Trophoblast cell (in vitro differentiated cells and primary cell): Measurements from ENCODE around the gene MIER3.

Experiments used
- DNase-seq, 2 donors: peaks; one replicate each; pipeline ENCODE4 v3.0.0-alpha.2; 2016
- H2AFZ ChIP-seq: 2 replicates; pipeline ENCODE4 v1.6.1; 2013; ENCODE audit warnings: low read length, moderate library complexity, mild to moderate bottlenecking; ENCODE audit not compliant: insufficient read depth, poor library complexity
- H2AK5ac ChIP-seq: 2 replicates; pipeline ENCODE4 v1.6.1; 2013; ENCODE audit warnings: mild to moderate bottlenecking, low read length
- H2BK120ac ChIP-seq: 2 replicates; pipeline ENCODE4 v1.6.1; 2013; ENCODE audit warnings: low read length, mild to moderate bottlenecking, moderate library complexity; ENCODE audit not compliant: insufficient read depth, poor library complexity
- H2BK12ac ChIP-seq: 2 replicates; pipeline ENCODE4 v1.6.1; 2013; ENCODE audit warnings: mild to moderate bottlenecking, low read length, moderate library complexity
- H2BK5ac ChIP-seq: 2 replicates; pipeline ENCODE4 v1.6.1; 2013; ENCODE audit warnings: low read length, low read depth, moderate library complexity, mild to moderate bottlenecking; ENCODE audit not compliant: poor library complexity
- H3K14ac ChIP-seq: 2 replicates; pipeline ENCODE4 v1.6.1; 2013; ENCODE audit warnings: mild to moderate bottlenecking, low read length
- H3K18ac ChIP-seq: 2 replicates; pipeline ENCODE4 v1.6.1; 2013; ENCODE audit warnings: mild to moderate bottlenecking, low read length
- H3K23ac ChIP-seq: 2 replicates; pipeline ENCODE4 v1.6.1; 2013; ENCODE audit warnings: low read length
- H3K27ac ChIP-seq: 2 replicates; pipeline ENCODE4 v1.5.1; 2013; ENCODE audit warnings: low read depth, mild to moderate bottlenecking, inconsistent platforms, low read length, moderate library complexity
- H3K27me3 ChIP-seq: 2 replicates; pipeline ENCODE4 v1.6.1; 2013; ENCODE audit warnings: inconsistent platforms, mild to moderate bottlenecking, low read length, moderate library complexity; ENCODE audit not compliant: insufficient read depth
- H3K36me3 ChIP-seq, 2 experiments: 1 replicate in 1 of 2; 2 replicates in 1 of 2; pipeline ENCODE4 v1.6.1; 2013; ENCODE audit warnings: low read length in 2 of 2, mild to moderate bottlenecking in 2 of 2, moderate library complexity in 1 of 2; ENCODE audit not compliant: insufficient read depth in 2 of 2, control insufficient read depth in 1 of 2
- H3K4ac ChIP-seq: 2 replicates; pipeline ENCODE4 v1.6.1; 2013; ENCODE audit warnings: low read depth, mild to moderate bottlenecking, low read length, moderate library complexity
- H3K4me1 ChIP-seq, 2 experiments: 1 replicate in 1 of 2; 2 replicates in 1 of 2; pipeline ENCODE4 v1.6.1; 2013; ENCODE audit warnings: low read length in 2 of 2, mild to moderate bottlenecking in 2 of 2, moderate library complexity in 1 of 2; ENCODE audit not compliant: insufficient read depth in 2 of 2, control insufficient read depth in 1 of 2
- H3K4me2 ChIP-seq: 2 replicates; pipeline ENCODE4 v1.6.1; 2013; ENCODE audit warnings: inconsistent platforms, mild to moderate bottlenecking, low read length, moderate library complexity
- H3K4me3 ChIP-seq: 2 replicates; pipeline ENCODE4 v1.5.1; 2013; ENCODE audit warnings: mild to moderate bottlenecking, low read depth, low read length, inconsistent platforms
- H3K79me1 ChIP-seq: one replicate; pipeline ENCODE4 v1.6.1; 2013; ENCODE audit warnings: low read length
- H3K79me2 ChIP-seq: 2 replicates; pipeline ENCODE4 v1.6.1; 2013; ENCODE audit warnings: low read length, mild to moderate bottlenecking; ENCODE audit not compliant: control insufficient read depth, insufficient read depth, poor library complexity
- H3K9ac ChIP-seq: 2 replicates; pipeline ENCODE4 v1.6.1; 2013; ENCODE audit warnings: mild to moderate bottlenecking, low read length
- H3K9me3 ChIP-seq: 2 replicates; pipeline ENCODE4 v1.6.1; 2013; ENCODE audit warnings: low read depth, mild to moderate bottlenecking, control low read depth, inconsistent platforms, low read length; ENCODE audit not compliant: insufficient read depth
- H4K12ac ChIP-seq: 2 replicates; pipeline ENCODE4 v1.6.1; 2013; ENCODE audit warnings: low read depth, mild to moderate bottlenecking, low read length, moderate library complexity
- H4K8ac ChIP-seq: 2 replicates; pipeline ENCODE4 v1.6.1; 2013; ENCODE audit warnings: low read depth, mild to moderate bottlenecking, low read length, moderate library complexity
- H4K91ac ChIP-seq: one replicate; pipeline ENCODE4 v1.6.1; 2013; ENCODE audit warnings: low read depth, mild to moderate bottlenecking, low read length, moderate library complexity
- WGBS: extraction: QIAGEN DNeasy Blood & Tissue Kit; methylation state at CpG from one replicate; pipeline ENCODE4 v1.1.7; 2013; ENCODE audit warnings: missing lambda C conversion rate; ENCODE audit not compliant: insufficient read length, insufficient coverage; ENCODE audit errors: extremely low coverage; 5-methylcytosine and 5-hydroxymethylcytosine counted together

Gene MIER3

DNA sequence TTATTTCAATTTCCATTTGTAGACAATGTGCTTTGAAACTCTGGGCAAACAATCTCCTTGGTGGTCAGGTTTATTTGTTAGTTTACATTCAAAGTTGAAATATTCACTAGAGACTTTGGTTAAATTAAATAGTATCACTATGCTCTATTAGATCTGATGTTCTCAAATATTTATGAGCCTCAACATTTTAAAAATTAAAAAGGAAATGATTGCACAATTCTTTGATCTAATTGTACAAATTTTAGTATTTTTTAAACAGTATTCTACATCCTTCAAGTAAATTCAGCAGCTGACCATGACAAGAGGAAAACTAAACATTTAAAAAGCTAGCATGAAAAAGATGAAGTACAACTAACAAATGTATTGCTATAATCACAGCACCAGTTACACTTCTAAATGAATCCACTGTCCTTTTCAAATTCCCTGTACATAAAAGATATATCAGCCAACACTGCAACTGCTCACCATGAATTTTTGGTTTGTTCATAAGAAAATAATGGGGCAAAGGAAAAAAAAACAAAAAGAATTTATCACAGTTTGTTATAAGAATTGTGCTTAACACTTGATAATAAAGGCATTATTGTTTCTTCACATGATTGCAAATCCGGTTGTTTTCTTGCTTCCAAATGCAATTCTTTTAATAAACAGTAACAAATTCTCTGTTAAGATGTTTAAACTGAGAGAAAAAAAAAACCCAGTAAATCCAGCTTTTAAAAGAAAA is 31.8 kb downstream of the MIER3 start:
- Histone ChIP-seq H3K4me1 (no peaks in the 10 kb centered on the region), H3K4ac (no peak overlapping the region), H2BK12ac (no peak overlapping the region), H3K9me3 (peaks cover 2% of the 10 kb centered on the region), H3K27me3 (no peaks in the 10 kb centered on the region), H3K23ac (no peak overlapping the region), H4K8ac (no peak overlapping the region), H3K79me2 (no peaks in the 10 kb centered on the region), H3K18ac (no peak overlapping the region), H3K4me3 (no peak overlapping the region), H3K14ac (no peak overlapping the region), H3K27ac (no peak overlapping the region), H3K79me1 (no peaks in the 10 kb centered on the region), H3K4me2 (no peak overlapping the region), H3K9ac (no peak overlapping the region), H2AK5ac (no peak overlapping the region), H3K36me3 (peaks cover 6 to 21% of the 10 kb centered on the region in 2 experiments), H4K91ac (no peak overlapping the region), H2BK5ac (no peak overlapping the region), H4K12ac (no peak overlapping the region), H2AFZ (no peak overlapping the region), H2BK120ac (no peak overlapping the region)
- WGBS: no CpG with 5 or more reads among the region's 1 CpG
- no peak for DNase-seq

DNA sequence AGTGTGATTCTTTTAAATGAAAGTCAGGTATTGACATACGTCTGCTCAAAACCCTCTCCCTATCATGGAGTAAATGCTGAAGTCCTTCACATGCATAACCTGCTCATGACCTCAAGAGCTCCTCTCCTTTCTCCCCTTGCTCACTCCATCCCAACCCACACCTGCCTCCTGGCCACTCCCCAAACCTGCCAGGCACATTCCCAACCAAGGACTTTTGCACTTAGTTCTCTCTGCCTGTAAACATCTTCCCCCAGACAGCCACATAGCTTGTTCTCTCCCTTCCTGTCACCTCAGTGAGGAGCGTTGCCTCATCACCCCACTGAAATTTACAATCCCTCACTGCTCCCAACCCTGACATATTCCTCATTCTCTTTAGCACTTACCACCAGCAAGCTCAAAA is 33.9 kb downstream of the MIER3 start:
- Histone ChIP-seq H3K4me1 (no peaks in the 10 kb centered on the region), H2AFZ (no peak overlapping the region), H3K79me2 (no peaks in the 10 kb centered on the region), H4K12ac (no peak overlapping the region), H3K36me3 (peaks cover 3 to 14% of the 10 kb centered on the region in 2 experiments), H3K79me1 (no peaks in the 10 kb centered on the region), H3K9ac (no peak overlapping the region), H3K14ac (no peak overlapping the region), H3K18ac (no peak overlapping the region), H3K4me2 (no peak overlapping the region), H3K4ac (no peak overlapping the region), H2BK5ac (no peak overlapping the region), H3K27me3 (no peaks in the 10 kb centered on the region), H3K23ac (no peak overlapping the region), H4K91ac (no peak overlapping the region), H3K4me3 (no peak overlapping the region), H2AK5ac (no peak overlapping the region), H2BK120ac (no peak overlapping the region), H3K27ac (no peak overlapping the region), H4K8ac (no peak overlapping the region), H2BK12ac (no peak overlapping the region), H3K9me3 (peaks cover 2% of the 10 kb centered on the region)
- no CpG with 5 or more reads among the region's 2 CpGs for WGBS
- no peak for DNase-seq

DNA sequence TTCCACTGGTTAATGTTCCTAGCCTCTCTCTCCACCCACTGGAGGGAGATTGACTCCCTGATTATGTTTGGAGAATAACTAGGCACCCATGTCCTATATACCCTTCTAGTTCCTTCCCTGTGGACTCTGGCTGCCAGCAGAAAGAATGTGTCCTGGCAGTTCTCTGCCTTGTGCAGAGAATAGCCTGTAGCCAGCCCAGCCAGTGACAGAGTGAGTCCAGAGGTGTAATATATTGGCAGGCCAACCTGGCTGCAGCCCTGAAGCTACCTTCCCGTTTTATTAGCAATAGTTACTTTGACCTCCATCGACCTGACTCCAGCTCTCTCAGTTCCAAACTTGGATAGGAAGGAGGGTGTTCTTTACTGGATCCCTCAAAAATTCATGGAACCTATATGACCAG is 34.4 kb downstream of the MIER3 start:
- H4K8ac ChIP-seq: no peak overlapping the region
- H2BK5ac ChIP-seq: no peak overlapping the region
- H3K36me3 ChIP-seq: peaks cover 0 to 9% of the 10 kb centered on the region in 2 experiments
- H3K79me1 ChIP-seq: no peaks in the 10 kb centered on the region
- H3K79me2 ChIP-seq: no peaks in the 10 kb centered on the region
- no peak overlapping the region for H3K23ac ChIP-seq
- H3K4me3 ChIP-seq: no peak overlapping the region
- H3K9ac ChIP-seq: no peak overlapping the region
- no peak overlapping the region for H2AFZ ChIP-seq
- WGBS: no CpG with 5 or more reads among the region's 2 CpGs
- H2AK5ac ChIP-seq: no peak overlapping the region
- no peak overlapping the region for H2BK120ac ChIP-seq
- no peak overlapping the region for H4K12ac ChIP-seq
- H3K27me3 ChIP-seq: no peaks in the 10 kb centered on the region
- H3K27ac ChIP-seq: no peak overlapping the region
- no peak for DNase-seq
- H3K4me1 ChIP-seq: no peaks in the 10 kb centered on the region
- H4K91ac ChIP-seq: no peak overlapping the region
- no peak overlapping the region for H3K18ac ChIP-seq
- no peak overlapping the region for H3K14ac ChIP-seq
- no peak overlapping the region for H2BK12ac ChIP-seq
- H3K4me2 ChIP-seq: no peak overlapping the region
- no peak overlapping the region for H3K4ac ChIP-seq
- no peaks in the 10 kb centered on the region for H3K9me3 ChIP-seq

DNA sequence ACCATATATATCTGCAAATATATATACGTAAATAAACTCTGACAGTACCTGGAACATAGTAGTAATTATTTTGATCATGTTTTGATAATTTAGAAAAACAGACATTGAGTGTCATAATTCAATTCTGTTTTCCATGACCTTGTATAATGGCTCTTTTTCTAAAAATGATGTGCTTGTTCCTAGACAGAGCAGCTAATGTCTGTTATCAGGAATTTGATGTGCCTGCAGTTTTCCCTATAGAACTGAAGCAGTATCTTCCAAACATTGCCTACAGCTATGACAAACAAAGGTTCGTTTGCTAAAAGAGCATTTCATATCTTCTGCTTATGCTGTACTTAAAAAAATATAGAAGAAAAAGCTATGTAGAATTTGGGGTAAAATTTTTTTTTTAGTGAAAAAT is 37.2 kb downstream of the MIER3 start:
- Histone ChIP-seq H3K18ac (no peak overlapping the region), H4K8ac (no peak overlapping the region), H2AK5ac (no peak overlapping the region), H3K4me1 (peaks cover 0 to 3% of the 10 kb centered on the region in 2 experiments), H3K14ac (no peak overlapping the region), H3K36me3 (peaks cover 0 to 6% of the 10 kb centered on the region in 2 experiments), H4K91ac (no peak overlapping the region), H3K4ac (no peak overlapping the region), H3K79me1 (peaks cover 4% of the 10 kb centered on the region), H2BK120ac (no peak overlapping the region), H2BK5ac (no peak overlapping the region), H3K27me3 (no peaks in the 10 kb centered on the region), H3K27ac (no peak overlapping the region), H4K12ac (no peak overlapping the region), H3K79me2 (no peaks in the 10 kb centered on the region), H3K4me3 (no peak overlapping the region), H2BK12ac (no peak overlapping the region), H2AFZ (no peak overlapping the region), H3K4me2 (no peak overlapping the region), H3K23ac (no peak overlapping the region), H3K9ac (no peak overlapping the region), H3K9me3 (no peaks in the 10 kb centered on the region)
- WGBS: no CpG with 5 or more reads among the region's 2 CpGs
- DNase-seq: no peak
